Mesenteric fat pad (tissue), 1 donor: ENCODE data around the gene ZNF326. TPM values are rescaled to one million over a fixed set of nuclear protein-coding genes. Genes with fewer than 3 reads are reported as not detected.

Experiments used
- DNase-seq: peaks from one replicate; pipeline ENCODE4 v3.0.0-alpha.2; 2020; ENCODE audit warnings: low spot score
- long read RNA-seq: library from polyadenylated mRNA; unstranded; transcript quantifications from one replicate; pipeline ENCODE4 v2.0.0, GENCODE V29; 2020
- total RNA-seq: library from RNA; stranded (reverse); fragmentation: NEBNext Ultra II Directional; extraction: Animal tissue kit (Norgen Biotek cat#: 25700); gene quantifications from one replicate; pipeline ENCODE4 v1.2.1, GENCODE V29; 2021
- donor health status: DM: yes; HTN: yes; CAD: no.

ZNF326 gene, protein sequence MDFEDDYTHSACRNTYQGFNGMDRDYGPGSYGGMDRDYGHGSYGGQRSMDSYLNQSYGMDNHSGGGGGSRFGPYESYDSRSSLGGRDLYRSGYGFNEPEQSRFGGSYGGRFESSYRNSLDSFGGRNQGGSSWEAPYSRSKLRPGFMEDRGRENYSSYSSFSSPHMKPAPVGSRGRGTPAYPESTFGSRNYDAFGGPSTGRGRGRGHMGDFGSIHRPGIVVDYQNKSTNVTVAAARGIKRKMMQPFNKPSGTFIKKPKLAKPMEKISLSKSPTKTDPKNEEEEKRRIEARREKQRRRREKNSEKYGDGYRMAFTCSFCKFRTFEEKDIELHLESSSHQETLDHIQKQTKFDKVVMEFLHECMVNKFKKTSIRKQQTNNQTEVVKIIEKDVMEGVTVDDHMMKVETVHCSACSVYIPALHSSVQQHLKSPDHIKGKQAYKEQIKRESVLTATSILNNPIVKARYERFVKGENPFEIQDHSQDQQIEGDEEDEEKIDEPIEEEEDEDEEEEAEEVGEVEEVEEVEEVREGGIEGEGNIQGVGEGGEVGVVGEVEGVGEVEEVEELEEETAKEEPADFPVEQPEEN
- 15.4 TPM for total RNA-seq
- long read RNA-seq, transcript ZNF326-201 (12 exons, 2,729 nt): major isoform, 6 of 26 reads
- long read RNA-seq, partial matches to known transcripts: 9 of 26 reads
- long read RNA-seq, other reads (novel, unspliced or antisense): 8 of 26 reads

- DNase-seq: peak; percentile 98
These were observed at the start of gene ZNF326 for GRCh38 chr1:89994805-89995597. ZNF326 (plus strand) TSS chr1:89995110; CDS start chr1:89995258, 148 bp downstream.

DNA sequence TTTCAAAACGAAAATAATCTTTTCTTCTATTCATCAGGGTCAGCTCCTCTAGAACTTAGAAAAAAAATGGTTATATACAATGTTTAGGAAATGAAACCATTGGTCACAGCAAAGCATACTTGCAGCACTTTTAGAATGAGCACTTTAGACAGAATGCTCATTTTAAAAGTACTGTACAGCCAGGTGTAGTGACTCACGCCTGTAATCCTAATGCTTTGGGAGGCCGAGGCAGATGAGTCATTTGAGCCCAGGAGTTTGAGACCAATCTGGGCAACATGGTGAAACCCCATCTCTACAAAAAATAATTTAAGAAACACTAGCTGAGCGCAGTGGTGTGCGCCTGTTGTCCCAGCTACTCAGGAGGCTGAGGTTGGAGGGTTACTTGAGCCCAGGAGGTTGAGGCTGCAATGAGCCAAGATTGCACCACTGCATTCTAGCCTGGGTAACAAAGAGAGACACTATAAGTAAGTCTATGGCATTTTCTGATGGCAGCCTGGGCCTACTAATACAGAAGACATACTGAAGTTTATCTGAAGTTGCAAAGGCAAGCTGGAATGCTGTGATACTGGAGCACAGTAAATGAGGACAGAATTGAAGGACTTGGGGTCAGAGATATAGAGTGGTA lies 48.9 kb upstream of the ZNF326 start:
- DNase-seq: no peak

GRCh38 chr1:89946532-89946931 lies 48.4 kb upstream of the ZNF326 start:
- DNase-seq: no peak

- DNase-seq: no peak
These were observed 46.1 kb upstream of the ZNF326 start for GRCh38 chr1:89948722-89949345.

DNA sequence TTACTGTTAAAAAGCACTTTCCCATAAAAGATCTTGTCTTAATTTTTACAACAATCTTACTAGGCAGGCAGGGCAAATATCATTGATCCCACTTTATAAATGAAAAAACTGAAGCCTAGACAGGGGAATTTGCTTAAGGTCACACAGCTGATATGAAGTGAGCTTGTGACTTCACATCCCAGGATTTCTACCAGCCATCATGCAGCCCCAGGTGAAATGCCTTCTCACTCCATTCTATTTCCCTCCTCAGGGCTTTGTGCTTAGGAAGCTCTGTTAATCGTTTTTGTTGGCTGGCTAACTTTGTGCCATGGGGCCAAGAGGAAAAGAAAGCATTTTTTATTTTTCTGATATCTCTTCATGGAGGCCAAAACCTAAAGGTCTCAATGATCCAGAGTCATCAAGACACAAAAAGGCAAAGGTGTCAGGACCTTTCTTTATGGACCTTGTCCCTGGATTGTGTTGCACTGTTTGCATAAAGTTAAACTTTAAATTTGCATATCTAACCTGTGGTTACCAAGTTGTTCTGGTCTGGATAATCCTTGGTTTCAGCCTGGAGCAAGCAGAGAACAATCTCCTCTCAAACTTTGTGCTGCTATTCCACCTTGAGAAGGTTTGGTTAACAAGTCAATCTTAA lies 44.8 kb upstream of the ZNF326 start:
- DNase-seq: no peak

DNA sequence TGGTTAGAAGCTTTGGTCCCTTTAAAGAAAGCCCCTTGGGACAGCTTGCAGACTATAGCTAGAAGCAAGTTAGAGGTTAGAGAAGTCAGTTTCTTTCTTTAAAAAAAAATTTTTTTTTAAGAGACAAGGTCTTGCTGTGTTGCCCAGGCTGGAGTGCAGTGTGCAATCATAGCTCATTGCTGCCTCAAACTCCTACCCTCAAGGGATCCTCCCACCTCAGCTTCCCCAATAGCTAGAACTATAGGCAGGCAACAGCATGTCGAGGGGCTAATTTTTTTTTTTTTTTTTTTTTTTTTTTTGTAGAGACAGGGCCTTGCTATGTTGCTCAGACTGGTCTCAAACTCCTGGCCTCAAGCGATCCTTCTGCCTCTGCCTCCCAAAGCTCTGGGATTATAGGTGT lies 44.2 kb upstream of the ZNF326 start:
- DNase-seq: no peak

DNA sequence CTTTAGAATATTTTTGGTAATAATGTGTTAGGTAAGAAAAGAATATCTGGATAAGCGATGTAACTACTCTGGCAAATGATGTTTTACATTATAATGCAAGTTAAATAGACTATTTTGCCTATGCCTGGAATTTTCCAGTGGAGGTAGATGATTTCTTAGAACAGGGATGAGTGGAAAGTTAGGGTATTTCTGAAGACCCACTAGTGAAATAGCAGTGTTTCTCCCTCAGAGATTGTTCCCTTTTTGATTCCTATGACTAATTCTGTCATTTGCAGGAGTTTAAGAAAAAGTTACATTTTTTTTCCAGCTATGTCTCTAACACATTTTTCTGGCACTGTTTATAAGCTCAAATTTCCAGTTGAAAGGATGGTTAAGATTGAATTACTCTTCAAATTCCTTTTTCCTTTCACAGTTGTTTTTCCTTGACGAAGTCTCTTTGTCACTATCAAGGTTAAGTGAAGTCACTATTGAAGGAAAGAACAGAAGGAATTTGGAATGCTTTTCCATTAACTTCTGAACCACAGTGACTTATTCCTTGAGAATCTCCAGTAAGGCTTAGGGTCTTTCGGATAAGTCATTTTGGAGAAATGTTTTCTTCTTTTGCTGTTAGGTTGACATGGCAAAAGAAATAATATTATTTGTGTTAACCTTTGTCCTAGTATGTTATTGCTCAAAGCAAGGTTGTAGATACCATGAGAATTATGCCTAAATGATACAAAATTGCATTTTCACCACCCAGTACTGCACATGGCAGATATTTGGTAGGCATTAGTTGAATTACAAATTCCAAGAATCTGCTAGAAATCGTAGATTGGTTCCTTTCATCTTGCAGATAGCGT lies 42.9 kb upstream of the ZNF326 start:
- no peak for DNase-seq

- no peak for DNase-seq
These were observed 42.2 kb upstream of the ZNF326 start for GRCh38 chr1:89952605-89953130.

DNA sequence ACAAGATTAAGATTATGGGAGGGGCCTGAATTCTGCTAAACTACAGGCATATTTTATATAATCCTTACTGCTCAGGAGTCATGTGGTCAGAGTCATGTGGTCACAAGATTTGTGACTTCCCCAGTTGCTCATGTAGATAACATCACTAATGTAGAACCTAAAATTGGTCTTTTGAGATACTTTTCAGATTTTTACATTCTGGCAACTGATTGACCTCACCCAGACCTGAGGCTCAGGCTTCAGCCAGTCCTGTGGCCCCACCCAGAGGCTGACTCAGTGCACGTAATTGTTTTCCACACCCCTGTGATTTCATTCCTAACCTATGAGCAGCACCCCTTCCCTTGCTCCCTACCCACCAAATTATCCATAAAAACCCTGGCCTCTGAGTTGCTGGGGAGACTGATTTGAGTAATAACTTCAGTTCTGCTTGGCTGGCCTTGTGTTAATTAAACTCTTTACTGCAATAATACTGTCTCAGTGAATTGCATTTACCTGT lies 41.7 kb upstream of the ZNF326 start:
- DNase-seq: no peak

DNA sequence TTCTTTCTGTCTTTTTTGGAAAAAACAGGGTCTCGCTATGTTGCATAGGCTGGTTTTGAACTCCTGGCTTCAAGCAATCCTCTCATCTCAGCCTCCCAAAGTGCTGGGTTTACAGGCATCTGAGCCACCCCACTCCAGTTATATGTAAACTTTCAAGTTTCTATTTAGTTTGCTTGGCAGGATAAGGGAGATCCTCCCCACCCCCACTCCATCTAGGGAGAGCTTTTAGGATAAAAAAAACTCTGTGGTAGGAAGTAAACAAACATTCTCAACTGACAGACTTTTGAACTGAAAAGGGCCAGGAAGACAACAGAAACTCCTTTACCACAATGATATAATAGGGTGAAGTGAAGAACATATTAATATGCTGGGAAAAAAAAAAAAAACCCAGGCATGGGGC lies 41.0 kb upstream of the ZNF326 start:
- DNase-seq: no peak

DNA sequence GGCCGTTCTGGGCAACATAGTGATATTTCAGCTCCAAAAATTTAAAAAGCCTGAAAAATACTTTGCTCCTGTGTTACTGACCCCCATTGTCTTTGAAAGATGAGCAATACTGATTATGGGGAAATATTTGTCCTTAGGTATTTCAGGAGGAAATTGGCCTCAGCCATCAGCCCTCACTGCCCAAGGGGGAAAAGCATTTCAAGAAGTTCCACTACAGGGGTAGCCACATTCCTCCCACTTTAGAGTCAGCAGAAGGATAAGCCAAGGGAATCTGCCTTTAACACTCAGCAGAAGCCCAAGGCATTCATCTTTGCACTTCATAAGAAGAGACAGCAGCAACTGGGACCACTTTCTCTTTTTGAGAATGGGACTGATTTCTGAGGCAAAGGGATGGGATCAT lies 40.5 kb upstream of the ZNF326 start:
- no peak for DNase-seq

- DNase-seq: no peak
These were observed 39.4 kb upstream of the ZNF326 start for GRCh38 chr1:89955311-89956205.

DNA sequence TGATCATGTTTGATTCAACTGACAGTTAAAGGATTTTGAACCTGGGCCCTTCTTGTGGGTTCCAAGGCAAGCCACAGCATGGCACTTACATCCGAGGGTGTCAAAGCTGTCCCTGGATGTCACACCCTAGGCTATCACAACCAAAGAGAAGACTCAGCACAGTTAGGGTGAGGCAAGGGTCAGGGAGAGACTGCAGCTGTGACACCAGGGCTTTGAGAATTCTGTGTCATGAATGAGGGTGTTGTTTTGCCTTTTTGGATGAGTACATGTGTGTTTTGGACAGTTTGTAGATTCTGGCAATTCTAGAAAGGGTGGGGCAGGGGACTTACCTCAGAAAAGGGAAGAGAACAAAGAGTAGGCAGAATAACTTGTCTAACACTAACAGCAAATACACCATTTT lies 37.8 kb upstream of the ZNF326 start:
- no peak for DNase-seq

DNA sequence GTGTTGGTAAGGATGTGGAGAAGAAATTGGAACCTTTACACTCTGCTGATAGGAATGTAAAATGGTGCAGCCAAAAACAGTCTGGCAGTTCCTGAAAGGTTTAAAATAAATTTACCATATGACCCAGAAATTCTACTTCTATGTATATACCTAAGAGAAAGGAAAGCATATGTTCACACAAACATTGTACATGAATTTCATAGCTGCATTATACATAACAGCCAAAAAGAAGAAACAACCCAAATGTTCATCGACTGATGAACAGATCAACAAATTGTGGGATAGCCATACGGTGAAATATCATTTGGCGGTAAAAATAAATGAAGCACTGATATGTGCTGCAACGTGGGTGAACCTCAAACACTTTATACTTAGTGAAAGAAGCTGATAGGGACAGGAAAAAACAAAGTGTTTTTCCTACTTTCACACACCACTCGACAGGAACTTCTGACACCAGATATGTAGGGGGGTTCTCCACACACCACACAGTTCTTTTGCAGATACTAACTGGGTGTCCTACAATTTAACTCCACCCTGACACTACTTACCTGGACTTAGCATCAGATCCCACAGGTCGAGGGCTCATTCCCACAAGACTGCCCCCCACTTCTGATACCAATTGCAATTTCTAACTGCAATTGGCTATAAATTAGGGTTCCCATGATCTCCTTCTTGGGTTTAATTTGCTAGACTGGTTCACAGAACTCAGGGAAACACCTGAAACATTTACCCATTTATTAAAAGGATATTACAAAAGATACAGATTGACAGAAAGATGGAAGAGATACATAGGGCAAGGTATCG lies 35.9 kb upstream of the ZNF326 start:
- DNase-seq: no peak

DNA sequence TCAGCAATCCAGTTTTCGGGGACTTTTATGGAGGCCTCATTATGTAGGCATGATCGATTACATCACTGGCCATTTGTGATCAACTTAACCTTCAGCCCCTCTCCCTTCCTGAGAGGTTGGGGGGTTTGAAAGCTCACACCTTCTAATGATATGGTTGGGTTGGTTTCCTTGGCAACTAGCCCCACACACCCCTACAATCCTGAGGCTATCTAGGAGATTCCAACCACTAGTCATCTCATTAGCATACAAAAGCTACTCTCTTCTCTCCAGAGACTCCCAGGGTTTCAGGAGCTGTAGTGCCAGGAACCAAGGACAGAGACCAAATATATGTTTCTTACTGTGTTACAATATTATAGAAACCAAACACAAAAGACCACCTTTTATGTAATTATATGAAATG lies 35.2 kb upstream of the ZNF326 start:
- no peak for DNase-seq

- DNase-seq: no peak
These were observed 32.7 kb upstream of the ZNF326 start for GRCh38 chr1:89962024-89962741.

GRCh38 chr1:89962742-89963075 lies 32.2 kb upstream of the ZNF326 start:
- no peak for DNase-seq
